ENCODE measurements around the gene TMEM267. TPM values are rescaled to one million over a fixed set of nuclear protein-coding genes. Genes with fewer than 3 reads are reported as not detected.

Gene TMEM267
- total RNA-seq, 1 experiment from 2014 or later = 17.5 TPM

Other genes starting within 250 kb of the TMEM267 start
- 52.8 TPM for gene HMGCS1, start 170.5 kb downstream of the TMEM267 start, total RNA-seq (2021; ENCODE audit: unreplicated experiment)
- 0.25 TPM for gene CCL28, start 71.5 kb downstream of the TMEM267 start, total RNA-seq (2021; ENCODE audit: unreplicated experiment)
- gene C5orf34, start 31.3 kb upstream of the TMEM267 start, total RNA-seq (2021; ENCODE audit: unreplicated experiment) = 4.8 TPM
- gene PAIP1, start 73.2 kb upstream of the TMEM267 start, total RNA-seq (2021; ENCODE audit: unreplicated experiment) = 83.8 TPM
- 0.32 TPM for gene NNT, start 119.3 kb upstream of the TMEM267 start, total RNA-seq (2021; ENCODE audit: unreplicated experiment)

Measured in HCT116 (cell line).